ENCODE measurements around the gene ADCY9. TPM values are rescaled to one million over a fixed set of nuclear protein-coding genes. Genes with fewer than 3 reads are reported as not detected.

ADCY9 gene
- polyA plus RNA-seq, 1 donor (not counting 4 experiments of a cell fraction or from before 2014, with no cell fraction given), result 3.0 TPM

DNA sequence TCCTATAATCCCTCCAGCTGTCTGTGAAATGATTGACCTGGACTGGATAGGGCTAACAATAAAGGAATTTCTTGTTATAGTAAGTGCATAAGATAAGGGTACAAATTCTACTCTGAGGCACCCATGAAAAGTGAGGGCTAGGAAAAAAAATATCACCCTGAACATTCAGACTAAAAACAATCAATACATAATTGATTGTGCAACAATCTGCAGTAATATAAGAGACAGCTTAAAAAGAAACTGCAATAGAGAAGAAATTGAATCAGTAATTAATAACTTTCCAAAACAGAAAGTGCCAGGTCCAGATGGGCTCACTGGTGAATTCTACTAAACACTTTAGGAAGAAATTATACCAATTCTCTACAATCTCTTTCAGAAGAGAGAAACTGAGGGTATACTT, 191.5 kb downstream of the ADCY9 start:
- dilution Hi-C loops (cut with MboI; ENCODE audit: extremely low pct_ligation_motif_present, low sequenced_read_pairs), result no loop called here
- TF ChIP-seq EZH2 (IDR thresholded peaks at IDR 0.05; ENCODE audit: low read length), result no peak
- TF ChIP-seq, protein P1, sequence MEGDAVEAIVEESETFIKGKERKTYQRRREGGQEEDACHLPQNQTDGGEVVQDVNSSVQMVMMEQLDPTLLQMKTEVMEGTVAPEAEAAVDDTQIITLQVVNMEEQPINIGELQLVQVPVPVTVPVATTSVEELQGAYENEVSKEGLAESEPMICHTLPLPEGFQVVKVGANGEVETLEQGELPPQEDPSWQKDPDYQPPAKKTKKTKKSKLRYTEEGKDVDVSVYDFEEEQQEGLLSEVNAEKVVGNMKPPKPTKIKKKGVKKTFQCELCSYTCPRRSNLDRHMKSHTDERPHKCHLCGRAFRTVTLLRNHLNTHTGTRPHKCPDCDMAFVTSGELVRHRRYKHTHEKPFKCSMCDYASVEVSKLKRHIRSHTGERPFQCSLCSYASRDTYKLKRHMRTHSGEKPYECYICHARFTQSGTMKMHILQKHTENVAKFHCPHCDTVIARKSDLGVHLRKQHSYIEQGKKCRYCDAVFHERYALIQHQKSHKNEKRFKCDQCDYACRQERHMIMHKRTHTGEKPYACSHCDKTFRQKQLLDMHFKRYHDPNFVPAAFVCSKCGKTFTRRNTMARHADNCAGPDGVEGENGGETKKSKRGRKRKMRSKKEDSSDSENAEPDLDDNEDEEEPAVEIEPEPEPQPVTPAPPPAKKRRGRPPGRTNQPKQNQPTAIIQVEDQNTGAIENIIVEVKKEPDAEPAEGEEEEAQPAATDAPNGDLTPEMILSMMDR (optimal IDR thresholded peaks at IDR 0.05 in 1 of 3, IDR thresholded peaks at IDR 0.05 in 1 of 3, conservative IDR thresholded peaks at IDR 0.05 in 1 of 3; ENCODE audit: extremely low read depth in 1 of 3, insufficient read depth in 2 of 3, low read length in 3 of 3), result no peak
- FAIRE-seq (no peak), DNase-seq (ENCODE audit: low read depth, low spot score) (no peak)
- H3K27ac ChIP-seq (ENCODE audit: control insufficient read depth, insufficient read depth, low read length), result no peak overlapping the region
- no peaks in the 10 kb centered on the region for H3K79me2 ChIP-seq (ENCODE audit: control insufficient read depth, insufficient read depth, low read length)
- no peak overlapping the region for H3K4me3 ChIP-seq (ENCODE audit: control insufficient read depth in 2 of 3, extremely low read depth in 1 of 3, insufficient read depth in 2 of 3, low read depth in 1 of 3, low read length in 3 of 3)
- H4K20me1 ChIP-seq (ENCODE audit: control insufficient read depth, extremely low read depth, insufficient read depth, low read length), result no peaks in the 10 kb centered on the region
- H3K9ac ChIP-seq (ENCODE audit: control insufficient read depth, extremely low read depth, insufficient read depth, low read length), result no peak overlapping the region
- H3K27me3 ChIP-seq (ENCODE audit: control insufficient read depth, extremely low read depth, insufficient read depth, low read length), result peaks cover 8% of the 10 kb centered on the region
- H3K4me1 ChIP-seq (ENCODE audit: control insufficient read depth, extremely low read depth, insufficient read depth, low read length), result no peaks in the 10 kb centered on the region
- no peaks in the 10 kb centered on the region for H3K9me1 ChIP-seq (ENCODE audit: control insufficient read depth, extremely low read depth, insufficient read depth, low read length)
- H2AFZ ChIP-seq (ENCODE audit: control insufficient read depth, low read length), result no peak overlapping the region
- H3K36me3 ChIP-seq (ENCODE audit: control insufficient read depth in 2 of 2, extremely low read depth in 1 of 2, insufficient read depth in 2 of 2, low read length in 2 of 2), result no peaks in the 10 kb centered on the region
- no peaks in the 10 kb centered on the region for H3K9me3 ChIP-seq (ENCODE audit: control insufficient read depth, low read depth, low read length)
- no peak overlapping the region for H3K4me2 ChIP-seq (ENCODE audit: control insufficient read depth, extremely low read depth, insufficient read depth, low read depth, low read length)

DNA sequence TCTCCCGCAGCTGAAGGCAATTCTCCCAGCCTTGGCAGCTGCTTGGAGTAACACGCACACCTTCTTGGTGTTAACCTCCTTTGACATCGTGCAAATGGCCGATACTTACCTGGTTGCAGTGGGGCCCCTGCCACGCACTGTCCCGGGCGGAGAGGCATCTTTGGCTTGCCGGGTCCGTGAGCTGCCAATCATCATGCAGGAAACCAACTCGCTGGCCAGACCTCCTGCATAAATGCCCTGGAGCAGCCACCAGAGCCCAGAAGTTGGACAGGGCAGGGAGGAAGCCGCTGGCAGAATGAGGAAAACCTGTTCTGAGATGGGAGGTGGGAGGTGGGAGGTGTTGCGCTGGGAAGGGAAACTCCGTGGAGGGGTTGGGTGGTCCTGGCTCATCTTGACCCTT, 194.0 kb downstream of the ADCY9 start:
- Histone ChIP-seq H3K4me2 (ENCODE audit: control insufficient read depth, extremely low read depth, insufficient read depth, low read depth, low read length) (no peak overlapping the region), H3K27ac (ENCODE audit: control insufficient read depth, insufficient read depth, low read length) (no peak overlapping the region), H3K9me3 (ENCODE audit: control insufficient read depth, low read depth, low read length) (peaks cover 7% of the 10 kb centered on the region), H2AFZ (ENCODE audit: control insufficient read depth, low read length) (no peak overlapping the region), H4K20me1 (ENCODE audit: control insufficient read depth, extremely low read depth, insufficient read depth, low read length) (no peaks in the 10 kb centered on the region), H3K4me1 (ENCODE audit: control insufficient read depth, extremely low read depth, insufficient read depth, low read length) (no peaks in the 10 kb centered on the region), H3K27me3 (ENCODE audit: control insufficient read depth, extremely low read depth, insufficient read depth, low read length) (peaks cover 8% of the 10 kb centered on the region), H3K4me3 (ENCODE audit: control insufficient read depth in 2 of 3, extremely low read depth in 1 of 3, insufficient read depth in 2 of 3, low read depth in 1 of 3, low read length in 3 of 3) (no peak overlapping the region), H3K79me2 (ENCODE audit: control insufficient read depth, insufficient read depth, low read length) (no peaks in the 10 kb centered on the region), H3K9me1 (ENCODE audit: control insufficient read depth, extremely low read depth, insufficient read depth, low read length) (no peaks in the 10 kb centered on the region), H3K36me3 (ENCODE audit: control insufficient read depth in 2 of 2, extremely low read depth in 1 of 2, insufficient read depth in 2 of 2, low read length in 2 of 2) (no peaks in the 10 kb centered on the region), H3K9ac (ENCODE audit: control insufficient read depth, extremely low read depth, insufficient read depth, low read length) (no peak overlapping the region)
- DNase-seq (ENCODE audit: low read depth, low spot score) (no peak), FAIRE-seq (no peak)
- TF ChIP-seq, protein P1 (optimal IDR thresholded peaks at IDR 0.05 in 1 of 3, IDR thresholded peaks at IDR 0.05 in 1 of 3, conservative IDR thresholded peaks at IDR 0.05 in 1 of 3; ENCODE audit: extremely low read depth in 1 of 3, insufficient read depth in 2 of 3, low read length in 3 of 3), result no peak
- no peak for TF ChIP-seq EZH2 (IDR thresholded peaks at IDR 0.05; ENCODE audit: low read length)
- dilution Hi-C loops (cut with MboI; ENCODE audit: extremely low pct_ligation_motif_present, low sequenced_read_pairs), result no loop called here
